ENCODE results near the gene SH3GL3.

SH3GL3 gene

DNA sequence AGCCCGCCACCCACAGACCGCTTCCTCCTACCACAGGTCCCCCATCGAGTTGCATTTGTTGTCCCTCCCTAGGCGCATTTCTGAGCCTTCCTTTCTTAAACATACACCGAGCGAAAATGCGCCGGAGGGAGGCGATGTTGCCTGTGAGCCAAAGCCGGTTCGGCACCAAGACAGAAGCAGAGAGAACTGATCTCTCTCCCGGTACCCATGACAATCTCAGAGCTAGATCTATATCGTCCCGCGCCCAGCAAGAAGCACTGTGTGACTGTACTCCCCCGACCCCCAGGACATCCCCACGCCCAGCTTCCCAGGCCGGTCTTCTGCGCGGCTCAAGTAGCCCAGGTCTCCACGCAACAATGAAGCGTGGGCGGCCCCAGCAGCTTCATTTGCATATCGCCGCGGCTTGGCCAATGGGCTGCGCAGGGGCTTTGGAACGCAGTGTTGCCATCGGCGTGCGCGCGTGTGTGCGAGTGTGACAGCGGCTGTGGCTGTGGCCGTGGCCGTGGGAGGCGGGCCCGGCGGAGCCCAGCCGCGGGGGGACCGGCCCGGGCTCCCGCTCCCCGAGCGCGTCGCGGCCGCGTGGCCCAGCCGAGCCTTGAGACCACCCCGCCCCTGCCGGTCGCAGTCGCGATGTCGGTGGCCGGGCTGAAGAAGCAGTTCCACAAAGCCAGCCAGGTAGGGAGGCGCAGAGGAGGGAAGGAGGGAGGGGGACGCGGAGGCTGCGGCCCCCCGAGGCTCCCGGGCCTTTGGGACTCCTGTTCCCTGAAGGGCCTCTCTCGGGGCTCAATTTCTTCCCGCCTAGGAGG lies at the start of gene SH3GL3:
Gene SH3GL3, plus strand, starts transcription at position 438 of the 806 bp plus-strand sequence. Its CDS starts 193 bp downstream, at position 631.
- peak; percentile 70 for DNase-seq

GRCh38 chr15:83398626-83399025 lies 48.5 kb upstream of the SH3GL3 start:
- DNase-seq = no peak

GRCh38 chr15:83404121-83404520 lies 43.0 kb upstream of the SH3GL3 start:
- no peak for DNase-seq

GRCh38 chr15:83410532-83410931 lies 36.6 kb upstream of the SH3GL3 start:
- no peak for DNase-seq

DNA sequence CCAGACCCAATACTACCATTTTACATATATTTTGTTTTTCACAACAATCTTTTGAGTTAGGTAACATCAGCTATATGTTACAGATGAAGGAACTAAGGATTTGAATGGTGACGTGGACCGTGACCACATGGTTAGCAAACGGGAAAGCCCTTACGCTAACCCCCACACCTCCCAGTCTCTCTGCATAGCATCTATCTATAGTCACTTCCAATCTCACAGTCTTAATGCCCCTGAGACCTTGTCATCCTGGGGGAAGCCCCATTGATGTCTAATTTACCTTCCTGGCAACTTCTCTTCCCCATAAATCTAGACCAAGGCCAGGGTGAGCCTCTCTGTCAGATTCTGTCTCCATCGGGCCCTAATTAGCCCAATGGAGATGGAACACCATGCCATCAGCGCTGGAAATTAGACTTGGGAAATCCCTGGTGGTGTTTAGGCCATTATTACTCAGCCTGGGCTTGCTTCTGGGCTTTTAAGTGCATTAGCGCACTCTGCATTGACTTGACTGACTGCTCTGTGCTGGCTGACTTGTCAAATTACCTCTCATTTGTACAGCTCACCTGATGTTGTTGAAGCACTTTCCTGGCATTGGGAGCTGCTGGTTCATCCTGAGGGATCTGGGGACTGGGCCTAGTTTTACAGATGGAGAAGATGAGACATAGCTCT lies 34.0 kb upstream of the SH3GL3 start:
- DNase-seq = no peak

DNA sequence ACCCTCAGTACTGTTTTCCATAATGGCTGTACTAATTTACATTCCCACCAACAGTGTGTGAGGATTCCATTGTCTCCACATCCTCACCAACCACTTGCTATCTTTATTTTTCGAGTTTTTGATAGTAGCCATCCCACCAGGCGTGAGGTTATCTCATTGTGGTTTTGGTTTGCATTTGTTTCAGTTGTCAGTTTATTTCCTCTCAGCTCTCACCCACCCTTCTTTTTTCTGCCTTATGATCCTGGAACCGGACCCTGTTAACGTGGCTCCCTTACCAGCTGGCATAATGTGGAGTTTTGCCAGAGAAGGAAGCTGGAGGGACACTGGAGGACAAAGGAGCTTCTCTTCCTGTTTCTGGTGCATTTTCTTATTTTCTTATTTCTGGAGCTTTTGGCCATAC lies 25.1 kb upstream of the SH3GL3 start:
- DNase-seq = no peak

GRCh38 chr15:83422541-83422940 lies 24.6 kb upstream of the SH3GL3 start:
- DNase-seq = no peak

- no peak for DNase-seq
Observed at GRCh38 chr15:83424101-83424500, 23.0 kb upstream of the SH3GL3 start.

DNA sequence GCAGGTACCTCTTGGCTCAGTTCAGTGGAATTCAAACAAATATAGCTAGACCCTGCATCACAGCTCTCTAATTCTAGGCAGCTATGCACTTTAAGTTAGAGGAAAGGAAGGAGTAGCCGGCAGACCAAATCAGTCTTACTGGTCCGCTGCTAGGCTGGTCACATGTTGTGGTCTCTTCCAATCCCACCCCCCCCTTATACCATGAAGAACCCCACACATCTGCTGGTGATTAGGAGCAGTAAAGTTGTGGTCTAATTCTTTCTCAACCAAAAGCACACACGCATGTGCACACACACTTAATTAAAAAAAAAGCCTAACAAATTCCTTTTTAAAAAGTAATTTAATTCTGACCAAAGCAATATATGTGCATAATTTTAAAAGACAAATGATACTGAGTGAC lies 16.7 kb upstream of the SH3GL3 start:
- no peak for DNase-seq

- no peak for DNase-seq
Observed at GRCh38 chr15:83431521-83431920, 15.6 kb upstream of the SH3GL3 start.

GRCh38 chr15:83435202-83435601 lies 11.9 kb upstream of the SH3GL3 start:
- DNase-seq = no peak

GRCh38 chr15:83435782-83436181 lies 11.4 kb upstream of the SH3GL3 start:
- no peak for DNase-seq

GRCh38 chr15:83436513-83437158 lies 10.5 kb upstream of the SH3GL3 start:
- DNase-seq = no peak

- DNase-seq = no peak
Observed at GRCh38 chr15:83443076-83443847, 3.9 kb upstream of the SH3GL3 start.

DNA sequence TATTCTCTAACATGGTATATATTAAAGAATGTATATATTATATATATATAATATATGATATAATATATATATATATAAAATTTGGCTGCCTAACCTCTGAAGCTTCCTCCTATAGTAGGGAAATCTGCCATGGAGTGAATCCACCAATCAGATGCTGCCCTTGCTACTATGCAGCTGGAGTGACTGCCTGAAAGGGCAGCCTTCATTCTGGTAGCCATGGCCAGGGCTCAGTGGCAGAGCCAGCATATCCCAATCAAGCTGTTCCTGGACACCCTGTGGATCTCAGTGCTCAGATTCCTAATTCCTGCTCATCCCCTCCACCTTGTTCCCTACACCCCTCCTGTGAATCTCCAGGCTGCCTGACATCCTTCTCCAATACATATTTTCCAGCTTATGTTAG lies 2.2 kb upstream of the SH3GL3 start:
- no peak for DNase-seq

DNA sequence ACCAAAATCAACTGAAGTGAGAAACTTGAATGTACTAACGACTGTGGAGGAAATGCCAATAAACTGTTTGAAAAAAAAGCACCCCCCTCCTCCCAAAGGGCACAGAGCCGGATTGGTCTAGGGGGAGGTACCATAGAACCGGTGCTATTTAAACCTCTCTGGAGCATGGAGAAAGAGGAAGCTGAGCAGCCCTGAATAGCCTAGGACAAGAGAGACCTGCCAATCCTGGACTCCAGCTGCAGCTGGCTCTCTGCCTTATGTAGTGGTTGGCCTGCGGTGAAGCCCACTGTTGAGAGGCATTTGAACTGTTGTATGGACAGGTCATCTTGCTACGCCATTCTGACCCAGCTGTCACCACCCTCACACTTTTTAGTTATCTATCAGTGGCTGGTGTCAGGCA lies 1.5 kb upstream of the SH3GL3 start:
- no peak for DNase-seq

DNA sequence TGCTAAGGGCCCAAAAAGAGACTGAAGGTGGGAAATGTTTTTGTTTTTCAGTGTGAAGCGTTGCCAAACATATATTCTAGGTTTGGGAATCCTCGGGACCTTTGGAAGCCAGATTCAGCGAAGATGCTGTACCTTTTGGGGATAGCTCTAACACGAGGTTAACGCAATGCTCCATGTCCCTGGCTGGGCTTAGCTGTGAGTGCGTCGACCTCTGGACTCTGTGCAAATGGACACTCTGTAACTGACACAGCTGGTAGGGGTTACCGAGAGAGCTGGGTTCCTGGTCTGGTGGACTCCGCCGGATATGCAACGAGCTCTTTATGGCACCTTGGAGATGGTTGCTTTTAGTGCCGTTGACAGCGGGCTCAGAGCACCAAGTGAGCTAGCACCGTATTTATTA lies 724 bp upstream of the SH3GL3 start:
- no peak for DNase-seq

GRCh38 chr15:83449250-83449671 lies 2.1 kb downstream of the SH3GL3 start:
- no peak for DNase-seq

DNA sequence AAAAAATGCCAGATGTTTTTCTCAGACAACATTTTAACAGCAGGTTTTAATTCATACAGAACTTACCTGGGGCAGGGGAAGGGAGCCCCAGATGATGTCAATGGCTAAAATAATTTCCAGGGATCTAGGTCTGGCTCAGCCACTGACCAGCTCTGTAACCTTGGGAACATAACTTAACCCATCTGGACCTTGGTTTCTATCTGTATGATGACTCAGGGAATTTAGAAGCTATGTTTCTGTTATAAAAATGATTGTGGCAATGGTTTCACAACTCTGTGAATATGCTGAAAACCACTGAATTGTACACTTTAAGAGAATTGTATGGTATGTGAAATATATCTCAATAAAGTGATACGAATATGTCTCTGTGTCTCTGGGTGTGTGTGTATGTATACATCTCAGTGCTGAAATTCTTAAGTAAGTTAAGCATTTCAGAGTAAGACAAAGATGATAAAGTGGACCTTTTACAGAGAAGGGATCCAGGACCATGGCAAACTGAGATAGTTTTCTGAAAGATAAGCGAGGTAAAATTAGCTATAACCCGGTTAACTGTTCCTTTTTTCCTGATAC lies 2.9 kb downstream of the SH3GL3 start:
- no peak for DNase-seq

GRCh38 chr15:83457149-83457548 lies 10.0 kb downstream of the SH3GL3 start:
- no peak for DNase-seq

GRCh38 chr15:83458381-83458780 lies 11.2 kb downstream of the SH3GL3 start:
- no peak for DNase-seq

DNA sequence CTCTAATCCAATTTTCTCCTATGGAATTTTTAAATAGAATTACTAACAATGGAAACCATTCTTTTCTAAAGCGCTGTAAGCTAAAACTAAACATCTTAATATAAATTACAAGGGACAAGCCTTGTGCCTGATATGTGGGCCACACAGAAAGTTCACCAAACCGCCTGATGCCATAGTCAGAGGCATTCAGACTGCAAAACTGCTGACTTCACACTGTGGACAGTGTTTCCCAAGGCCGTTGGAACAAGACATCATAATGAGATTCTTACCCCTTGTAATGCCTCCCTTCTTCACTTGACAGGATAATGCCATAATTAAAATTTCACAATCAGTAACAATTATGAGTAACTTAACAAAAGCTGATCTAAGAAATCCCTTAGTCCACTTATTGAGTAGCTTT lies 14.9 kb downstream of the SH3GL3 start:
- no peak for DNase-seq

GRCh38 chr15:83462953-83463433 lies 15.9 kb downstream of the SH3GL3 start:
- no peak for DNase-seq

Measured in stimulated activated CD4-positive, alpha-beta T cell treated with anti-CD3 and anti-CD28 coated beads, Interleukin-1b, Interleukin-23, amount 100 ng/mL, for 48 hours (primary cell).